Measurements from ENCODE around the gene CT47A1.
"Not testable (repeated sequence)": the region's sequence is repeated elsewhere in the genome, so short reads cannot be mapped to it uniquely, and the experiment has no call there.

Gene CT47A1

GRCh38 chrX:120985660-120986059 lies at the start of gene CT47A1:
TSS of gene CT47A1 (minus strand) at chrX:120985760. CDS start at chrX:120985529, 231 bp downstream.
- not testable (repeated sequence) for DNase-seq (ENCODE audit: low read depth)

- no peak for DNase-seq (ENCODE audit: low read depth)
These were observed 47.0 kb upstream of the CT47A1 start for GRCh38 chrX:121032531-121032930.

- DNase-seq (ENCODE audit: low read depth) = no peak
These were observed 44.5 kb upstream of the CT47A1 start for GRCh38 chrX:121030083-121030482.

- DNase-seq (ENCODE audit: low read depth) = no peak
These were observed 42.9 kb upstream of the CT47A1 start for GRCh38 chrX:121028419-121028818.

GRCh38 chrX:121014826-121015225 lies 29.3 kb upstream of the CT47A1 start:
- no peak for DNase-seq (ENCODE audit: low read depth)

GRCh38 chrX:121013897-121014455 lies 28.4 kb upstream of the CT47A1 start:
- no peak for DNase-seq (ENCODE audit: low read depth)

GRCh38 chrX:121011254-121011653 lies 25.7 kb upstream of the CT47A1 start:
- DNase-seq (ENCODE audit: low read depth) = no peak

GRCh38 chrX:121010218-121010617 lies 24.7 kb upstream of the CT47A1 start:
- no peak for DNase-seq (ENCODE audit: low read depth)

GRCh38 chrX:121009764-121010163 lies 24.2 kb upstream of the CT47A1 start:
- no peak for DNase-seq (ENCODE audit: low read depth)

- DNase-seq (ENCODE audit: low read depth) = no peak
These were observed 23.4 kb upstream of the CT47A1 start for GRCh38 chrX:121008920-121009319.

- no peak for DNase-seq (ENCODE audit: low read depth)
These were observed 15.0 kb upstream of the CT47A1 start for GRCh38 chrX:121000589-121000988.

GRCh38 chrX:120999413-120999812 lies 13.9 kb upstream of the CT47A1 start:
- DNase-seq (ENCODE audit: low read depth) = no peak

GRCh38 chrX:120956500-120956899 lies 29.1 kb downstream of the CT47A1 start, which contains the start of gene CT47A7:
TSS of gene CT47A7 (minus strand) at chrX:120956600. CDS start at chrX:120956345, 255 bp downstream.
- DNase-seq (ENCODE audit: low read depth) = not testable (repeated sequence)
